C4-2B (cell line): ENCODE measurements around the gene DDIAS.

Experiments
- CTCF ChIP-seq: fragments of 450-650 bp; conservative IDR thresholded peaks from 2 replicates; pipeline ENCODE4 v1.5.1; 2017; ENCODE audit warnings: mild to moderate bottlenecking
- ZFX ChIP-seq: fragments of 450-650 bp; IDR thresholded peaks from 2 replicates; pipeline ENCODE4 v1.6.1; 2017

DNA sequence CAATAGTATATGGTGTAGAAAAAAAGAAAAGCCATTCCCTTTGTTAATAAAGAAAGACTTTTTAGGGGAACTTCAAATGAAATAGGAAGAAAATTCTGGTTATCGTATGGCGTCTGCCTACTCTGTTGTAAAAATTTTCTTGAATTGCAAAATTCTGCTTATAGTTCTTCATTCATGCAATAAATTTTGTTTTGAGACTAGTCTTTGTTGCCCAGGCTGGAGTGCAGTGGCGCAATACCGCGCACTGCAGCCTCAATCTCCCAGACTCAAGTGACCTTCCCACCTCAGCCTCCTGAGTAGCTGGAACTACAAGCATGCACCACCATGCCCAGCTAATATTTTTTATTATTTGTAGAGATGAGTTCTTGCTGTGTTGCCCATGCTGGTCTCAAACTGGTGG is 5.8 kb downstream of the DDIAS start:
- no peak for TF ChIP-seq CTCF
- no peak for TF ChIP-seq ZFX
